Astrocyte of the hippocampus (primary cell): Measurements from ENCODE around the gene CFDP1.
"Not testable (repeated sequence)": the region's sequence is repeated elsewhere in the genome, so short reads cannot be mapped to it uniquely, and the experiment has no call there.

ENCODE experiments used
- DNase-seq: peaks from one replicate; pipeline ENCODE4 v3.0.0; 2011; ENCODE audit warnings: low read depth, low spot score

The CFDP1 gene

DNA sequence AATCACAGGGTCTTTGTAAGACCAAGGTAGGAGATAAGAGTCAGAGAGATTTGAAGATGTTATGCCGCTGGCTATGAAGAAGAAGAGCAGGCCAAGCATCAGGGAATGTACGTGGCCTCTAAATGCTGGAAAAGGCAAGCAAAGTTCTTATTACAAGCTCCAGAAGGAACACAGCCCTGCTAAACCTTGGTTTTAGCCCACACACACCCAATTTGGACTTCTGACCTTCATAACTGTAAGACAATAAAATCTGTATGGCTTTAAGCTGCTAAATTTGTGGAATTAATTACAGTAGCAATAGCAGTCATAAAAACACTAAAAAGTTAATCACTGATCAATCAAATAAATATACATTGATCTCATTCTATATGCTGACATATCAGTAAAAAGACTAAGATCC, 25.1 kb upstream of the CFDP1 start:
- DNase-seq: no peak

DNA sequence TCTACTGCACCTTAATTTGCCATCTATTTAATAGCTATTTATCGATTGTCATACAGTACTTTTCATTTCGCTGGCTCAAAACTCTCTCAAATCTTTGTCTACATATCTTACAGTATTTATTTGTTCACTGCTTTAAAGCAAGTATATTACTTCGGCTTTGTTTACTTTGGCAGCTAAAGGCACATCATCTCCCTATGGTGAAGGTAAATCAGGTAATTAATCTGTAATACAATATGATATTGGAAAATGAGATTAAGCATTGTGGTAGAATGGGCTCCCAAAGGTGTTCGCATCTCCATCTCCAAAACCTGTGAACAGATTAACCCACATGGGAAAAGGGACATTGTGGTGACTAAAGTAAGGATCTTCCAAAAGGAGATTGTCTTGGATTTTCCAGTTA, 24.7 kb upstream of the CFDP1 start:
- no peak for DNase-seq

DNA sequence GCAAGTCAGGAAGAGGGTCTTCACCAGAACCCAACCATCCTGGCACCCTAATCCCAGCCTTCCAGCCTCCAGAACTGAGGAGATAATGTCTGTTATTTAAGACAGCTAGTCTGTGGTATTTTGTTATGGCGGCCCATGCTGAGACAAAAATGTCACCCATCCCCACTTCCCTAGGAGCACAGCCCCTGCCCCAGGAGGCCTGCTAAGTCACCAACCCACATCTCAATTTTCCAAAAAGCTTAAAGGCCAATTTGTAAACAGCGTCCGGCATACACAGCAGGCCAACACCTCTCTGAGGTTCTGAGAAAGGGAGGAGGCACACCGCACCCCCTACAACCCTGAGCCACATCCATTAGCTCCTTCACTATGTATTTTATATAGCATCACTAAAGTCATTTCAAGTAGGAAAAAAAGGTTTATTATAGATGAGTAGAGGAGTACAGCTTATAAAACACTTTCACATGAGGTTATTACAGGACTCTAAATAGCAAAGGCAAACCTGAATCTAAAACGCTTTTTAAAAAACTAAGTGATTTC, 24.2 kb upstream of the CFDP1 start:
- DNase-seq: no peak

DNA sequence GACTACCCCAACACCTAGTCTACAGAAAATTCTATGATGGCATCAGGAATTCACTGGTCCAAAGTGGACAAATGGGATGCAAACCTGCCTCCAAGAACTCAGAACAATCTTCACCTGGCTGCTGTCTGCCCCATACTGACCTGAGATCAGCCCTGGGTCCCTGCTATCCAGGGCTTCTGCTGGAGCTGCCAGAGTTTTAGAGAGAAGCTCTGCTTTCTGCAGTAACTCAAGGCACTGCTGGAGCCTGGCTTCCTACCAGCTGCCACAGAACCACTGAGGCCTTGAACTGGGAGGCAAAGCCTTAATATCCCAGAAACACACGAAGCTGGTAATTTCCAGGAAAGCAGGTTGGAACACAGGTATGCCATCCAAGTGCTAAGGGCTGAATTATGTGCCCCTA, 23.7 kb upstream of the CFDP1 start:
- no peak for DNase-seq

DNA sequence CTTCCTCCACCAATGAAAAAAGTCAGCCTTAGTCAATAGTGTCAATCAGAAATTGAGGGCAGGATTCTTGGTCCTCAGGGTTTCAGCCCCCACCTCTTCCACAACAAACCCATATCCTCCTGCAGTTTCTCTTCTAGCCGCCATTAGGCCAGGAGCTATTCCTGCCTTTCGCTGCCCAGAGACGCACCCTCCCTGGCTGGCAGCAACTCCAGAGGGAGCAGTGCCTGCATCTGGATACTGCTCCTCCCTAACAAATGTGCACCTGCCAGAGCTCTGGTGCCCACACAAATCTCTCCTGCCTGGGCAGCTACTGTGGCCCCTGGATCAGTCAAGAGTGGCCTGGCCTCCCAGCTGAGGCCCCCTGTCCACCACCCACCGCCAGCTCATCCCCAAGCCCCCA, 23.2 kb upstream of the CFDP1 start:
- not testable (repeated sequence) for DNase-seq

DNA sequence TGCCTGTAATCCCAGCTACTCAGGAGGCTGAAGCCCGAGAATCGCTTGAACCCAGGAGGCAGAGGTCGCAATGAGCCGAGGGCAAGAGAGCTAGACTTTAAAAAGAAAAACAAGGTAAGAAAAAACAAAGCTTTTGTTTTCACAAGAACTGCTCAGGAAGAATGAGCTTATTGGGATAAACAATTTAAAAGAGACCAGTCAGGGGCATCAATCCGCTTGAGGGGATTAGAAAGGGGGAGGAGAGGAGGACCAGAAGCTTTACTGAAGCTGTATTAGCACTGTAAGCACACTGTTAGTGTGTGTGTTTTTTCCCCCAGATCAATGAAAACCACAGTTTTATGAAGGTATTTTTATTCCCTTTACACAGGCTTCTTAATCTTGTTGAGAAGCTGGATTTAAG, 22.4 kb upstream of the CFDP1 start:
- no peak for DNase-seq

DNA sequence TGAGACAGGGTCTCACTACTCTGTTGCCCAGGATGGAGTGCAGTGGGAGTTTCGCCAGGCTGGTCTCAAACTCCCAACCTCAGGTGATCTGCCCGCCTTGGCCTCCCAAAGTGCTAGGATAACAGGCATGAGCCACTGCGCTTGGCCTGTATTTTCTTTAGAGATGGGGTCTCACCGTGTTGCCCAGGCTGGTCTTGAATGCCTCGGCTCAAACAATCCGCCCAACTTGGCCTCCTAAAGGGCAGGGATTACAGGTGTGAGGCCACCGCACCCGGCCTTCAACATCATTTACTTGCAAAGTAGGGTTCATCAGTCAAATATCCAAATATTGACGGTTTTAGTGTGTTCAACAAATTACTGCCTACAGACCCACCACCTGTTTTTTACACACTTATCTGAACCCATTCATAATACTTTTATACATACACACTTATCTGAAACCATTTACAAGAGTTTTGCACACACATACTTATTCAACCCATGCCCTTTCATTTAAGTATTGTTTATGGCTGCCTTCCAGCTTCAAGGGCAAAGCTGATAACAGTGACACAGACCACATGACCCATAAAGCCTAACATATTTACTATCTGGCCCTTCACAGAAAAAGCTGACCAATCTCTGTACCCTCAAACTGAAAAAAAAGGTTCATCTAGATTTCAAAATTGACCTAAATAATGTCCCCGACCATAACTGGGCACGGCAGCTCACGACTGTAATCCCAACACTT, 19.3 kb upstream of the CFDP1 start:
- no peak for DNase-seq

DNA sequence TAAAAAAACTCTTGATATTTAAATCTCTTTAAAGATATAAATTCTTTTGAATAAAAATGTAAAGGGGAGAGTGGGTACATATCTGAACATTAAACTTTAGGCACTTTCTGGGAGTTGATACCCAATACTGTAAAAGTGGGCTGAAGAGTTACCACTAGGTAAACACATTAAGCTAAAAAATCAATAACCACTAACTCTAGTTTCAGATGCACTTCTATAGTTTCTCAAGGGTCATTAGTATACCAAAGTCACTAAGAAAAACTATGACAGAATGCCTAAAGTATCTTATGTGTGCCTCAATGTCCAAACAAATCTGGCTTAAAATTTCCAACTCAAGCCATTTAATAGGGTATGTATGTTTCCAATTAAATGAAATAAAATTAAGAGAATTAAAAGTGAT, 13.1 kb upstream of the CFDP1 start:
- DNase-seq: no peak

DNA sequence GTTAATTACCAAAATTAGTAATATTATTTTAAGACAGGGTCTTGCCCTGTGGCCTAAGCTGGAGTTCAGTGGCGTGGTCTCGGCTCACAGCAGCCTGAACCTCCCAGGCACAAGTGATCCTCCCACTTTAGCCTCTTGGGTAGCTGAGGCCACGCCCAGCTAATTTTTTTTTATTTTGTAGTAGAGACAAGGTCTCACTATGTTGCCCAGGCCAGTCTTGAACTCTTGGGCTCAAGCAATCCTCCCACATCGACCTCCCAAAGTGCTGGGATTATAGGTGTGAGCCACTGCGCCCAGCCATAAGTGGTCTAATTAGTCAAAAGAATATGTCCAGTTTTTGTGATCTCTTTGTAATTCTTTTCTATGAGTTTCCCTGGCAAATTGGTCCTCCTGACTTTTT, 12.0 kb upstream of the CFDP1 start:
- no peak for DNase-seq

DNA sequence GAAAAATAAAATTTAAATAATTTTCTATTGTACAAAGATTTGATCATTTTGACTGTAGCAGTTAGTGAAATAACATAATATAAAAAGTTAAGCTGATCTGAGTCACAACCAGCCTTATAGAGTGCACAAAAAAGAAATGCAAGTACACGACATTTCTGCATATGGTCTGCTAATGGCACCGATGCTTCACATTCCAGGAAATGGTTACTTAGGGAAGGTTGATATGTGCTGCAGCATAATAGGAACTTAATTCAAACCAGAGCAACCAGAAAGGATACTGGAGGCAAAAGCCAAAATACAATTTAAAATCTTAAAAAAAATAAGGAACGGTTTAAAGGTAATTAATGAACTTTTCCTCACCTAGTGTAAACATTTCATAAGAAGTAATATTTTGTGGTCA, 10.0 kb upstream of the CFDP1 start:
- no peak for DNase-seq

DNA sequence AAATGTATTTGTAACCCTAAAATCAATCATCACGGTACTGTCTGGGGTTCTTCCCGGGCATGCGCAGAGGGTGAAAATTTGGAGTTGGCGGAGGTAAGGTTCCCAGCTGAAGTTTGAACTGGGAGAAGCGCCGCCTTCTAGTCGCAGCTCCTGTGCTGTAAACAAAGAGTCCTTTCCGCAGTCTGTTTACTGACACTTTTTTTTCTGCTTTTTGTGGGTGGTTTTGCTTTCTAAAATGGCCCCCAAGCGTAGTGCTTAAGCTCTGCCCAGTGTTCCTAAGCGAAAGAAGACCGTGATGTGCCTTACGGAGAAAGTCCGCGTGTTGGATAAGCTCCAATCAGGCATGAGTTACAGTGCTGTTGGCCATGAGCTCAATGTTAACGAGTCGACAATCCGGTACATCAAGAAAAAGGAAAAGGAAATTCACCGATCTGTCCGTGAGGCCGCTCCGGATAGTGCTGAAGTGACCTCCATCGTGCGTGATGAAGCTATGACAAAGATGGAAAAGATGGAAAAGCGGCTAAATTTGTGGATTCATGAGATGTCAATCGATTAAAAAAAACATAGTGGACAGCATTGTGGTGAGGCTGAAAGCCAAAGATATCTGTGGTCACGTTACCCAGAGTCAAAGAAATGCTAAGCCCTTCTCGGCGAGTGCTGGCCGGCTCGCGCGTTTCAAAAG, 570 bp upstream of the CFDP1 start:
- DNase-seq: peak; percentile 95

DNA sequence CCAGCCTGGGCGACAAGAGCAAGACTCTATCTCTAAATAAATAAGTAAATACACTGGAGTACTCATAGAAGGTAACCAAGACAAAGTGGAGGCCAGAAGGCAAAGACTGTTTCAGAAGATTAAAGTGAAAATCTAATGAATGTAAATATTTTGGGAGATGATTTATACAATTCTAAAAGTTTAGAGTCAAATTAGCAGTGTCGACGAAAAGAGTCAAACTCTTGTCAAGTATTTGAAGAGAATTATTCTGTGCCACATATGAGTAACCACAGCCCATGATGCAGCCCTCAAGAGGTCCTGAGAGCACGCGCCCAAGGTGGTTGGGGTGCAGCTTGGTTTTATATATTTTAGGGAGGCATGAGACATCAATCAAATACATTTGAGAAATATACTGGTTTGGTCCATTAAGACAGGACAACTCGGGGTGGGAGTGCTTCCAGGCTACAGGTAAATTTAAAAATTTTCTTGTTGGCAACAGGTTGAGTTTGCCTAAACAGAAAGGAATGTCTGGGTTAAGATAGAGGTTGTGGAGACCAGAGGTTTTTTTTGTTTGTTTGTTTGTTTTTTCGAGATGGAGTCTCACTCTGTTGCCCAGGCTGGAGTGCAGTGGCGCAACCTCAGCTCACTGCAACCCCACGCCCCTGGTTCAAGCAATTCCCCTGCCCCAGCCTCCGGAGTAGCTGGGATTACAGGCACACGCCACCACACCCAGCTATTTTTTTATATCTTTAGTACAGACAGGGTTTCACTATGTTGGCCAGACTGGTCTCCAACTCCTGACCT, 3.5 kb downstream of the CFDP1 start:
- no peak for DNase-seq

DNA sequence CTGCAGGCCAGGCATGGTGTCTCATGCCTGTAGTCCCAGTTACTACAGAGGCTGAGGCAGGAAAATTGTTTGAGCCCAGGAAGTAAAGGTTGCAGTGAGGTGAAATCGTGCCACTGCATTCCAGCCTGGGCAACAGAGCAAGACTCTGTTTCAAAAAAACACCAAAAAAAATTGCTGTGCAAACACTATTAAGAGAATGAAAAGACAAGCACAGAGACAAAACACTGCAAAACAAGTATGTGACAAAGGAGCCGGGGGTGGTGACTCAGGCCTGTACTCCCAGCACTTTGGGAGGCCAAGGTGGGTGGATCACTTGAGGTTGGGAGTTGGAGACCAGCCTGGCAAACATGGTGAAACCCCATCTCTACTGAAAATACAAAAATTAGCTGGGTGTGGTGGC, 6.8 kb downstream of the CFDP1 start:
- DNase-seq: not testable (repeated sequence)

DNA sequence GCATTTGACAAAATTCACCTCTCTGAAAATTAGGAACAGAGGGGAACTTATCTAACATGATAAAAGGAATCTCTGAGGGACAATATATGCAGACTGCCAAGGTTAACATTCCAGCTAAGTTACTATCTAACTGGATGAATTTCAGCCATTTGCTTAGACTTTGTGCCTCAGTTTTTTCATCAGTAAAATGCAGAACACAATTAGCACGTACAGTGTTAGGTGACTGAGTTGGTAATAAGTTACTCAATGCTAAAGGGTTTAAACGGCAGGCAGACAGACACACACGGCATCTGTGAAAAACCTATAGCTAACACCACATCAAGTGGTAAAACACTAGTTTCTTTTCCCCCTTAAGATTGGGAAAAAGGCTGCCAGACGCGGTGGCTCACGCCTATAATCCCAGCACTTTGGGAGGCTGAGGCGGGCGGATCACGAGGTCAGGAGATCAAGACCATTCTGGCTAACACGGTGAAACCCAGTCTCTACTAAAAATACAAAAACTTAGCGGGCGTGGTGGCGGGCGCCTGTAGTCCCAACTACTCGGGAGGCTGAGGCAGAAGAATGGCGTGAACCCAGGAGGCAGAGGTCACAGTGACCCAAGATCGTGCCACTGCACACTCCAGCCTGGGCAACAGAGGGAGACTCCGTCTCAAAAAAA, 9.1 kb downstream of the CFDP1 start:
- peak; percentile 14 for DNase-seq

DNA sequence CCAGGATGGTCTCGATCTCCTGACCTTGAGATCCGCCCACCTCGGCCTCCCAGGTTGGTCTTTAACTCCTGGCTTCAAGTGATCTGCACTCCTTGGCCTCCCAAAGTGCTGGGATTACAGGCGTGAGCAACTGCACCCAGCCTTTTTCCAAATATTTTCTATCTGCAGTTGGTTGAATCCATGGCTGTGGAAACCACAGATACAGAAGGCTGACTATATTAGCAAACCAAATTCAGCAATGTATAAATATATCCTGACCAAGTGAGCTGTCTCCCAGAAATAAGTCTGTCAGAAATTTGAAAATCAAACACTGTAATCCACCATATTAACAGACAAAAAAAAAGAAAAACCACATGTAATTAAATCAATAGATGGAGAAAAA, 9.6 kb downstream of the CFDP1 start:
- peak; percentile 16 for DNase-seq

DNA sequence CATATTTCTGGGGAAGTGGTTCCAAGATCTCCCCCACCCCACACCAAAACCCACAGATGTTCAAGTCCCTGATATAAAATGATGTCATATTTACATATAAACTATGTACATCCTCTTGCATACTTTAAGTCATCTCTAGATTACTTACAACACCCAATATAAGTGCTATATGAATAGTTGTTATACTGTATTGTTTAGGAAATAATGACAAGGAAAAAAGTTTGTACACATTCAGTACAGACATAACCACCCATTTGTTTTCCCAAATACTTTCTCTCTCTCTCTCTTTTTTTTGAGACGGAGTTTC, 11.5 kb downstream of the CFDP1 start:
- no peak for DNase-seq

DNA sequence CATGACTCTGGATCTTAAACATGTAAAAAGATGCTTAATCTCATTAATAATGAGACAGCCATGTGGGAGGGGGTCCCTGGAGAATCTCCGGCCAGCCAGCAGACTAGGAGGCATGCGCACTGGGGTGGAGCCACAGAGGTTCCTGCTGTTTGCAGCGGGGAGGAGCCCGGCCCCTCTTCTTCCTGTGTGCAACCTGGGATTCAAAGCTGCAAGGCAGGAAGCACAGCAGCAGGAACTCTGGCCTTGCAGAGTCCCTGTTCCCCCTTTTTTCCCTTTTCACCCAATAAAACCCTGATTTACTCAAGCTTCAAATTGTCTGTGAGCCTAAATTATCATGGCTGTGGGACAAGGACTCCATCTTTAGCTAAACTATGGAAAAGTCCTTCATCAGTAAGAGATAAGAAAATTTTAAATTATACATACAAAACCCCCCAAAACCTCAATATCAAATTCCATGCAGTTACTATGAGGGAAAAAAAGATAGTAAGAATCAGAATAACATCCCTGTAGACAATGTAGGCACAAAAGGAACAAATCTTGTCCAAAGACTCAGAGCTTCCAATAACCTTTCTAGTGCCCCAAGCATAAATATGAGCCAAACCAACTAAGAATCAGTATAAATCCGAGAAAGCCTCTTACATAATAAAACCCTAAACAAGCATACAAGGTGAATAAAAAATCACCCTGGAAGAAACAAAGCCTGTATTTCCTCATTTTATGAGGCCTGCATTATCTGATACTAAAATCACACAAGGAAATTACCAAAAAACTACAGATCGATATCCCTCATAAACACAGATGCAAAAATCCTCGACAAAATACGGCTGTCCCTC, 12.1 kb downstream of the CFDP1 start:
- DNase-seq: peak; percentile 25

DNA sequence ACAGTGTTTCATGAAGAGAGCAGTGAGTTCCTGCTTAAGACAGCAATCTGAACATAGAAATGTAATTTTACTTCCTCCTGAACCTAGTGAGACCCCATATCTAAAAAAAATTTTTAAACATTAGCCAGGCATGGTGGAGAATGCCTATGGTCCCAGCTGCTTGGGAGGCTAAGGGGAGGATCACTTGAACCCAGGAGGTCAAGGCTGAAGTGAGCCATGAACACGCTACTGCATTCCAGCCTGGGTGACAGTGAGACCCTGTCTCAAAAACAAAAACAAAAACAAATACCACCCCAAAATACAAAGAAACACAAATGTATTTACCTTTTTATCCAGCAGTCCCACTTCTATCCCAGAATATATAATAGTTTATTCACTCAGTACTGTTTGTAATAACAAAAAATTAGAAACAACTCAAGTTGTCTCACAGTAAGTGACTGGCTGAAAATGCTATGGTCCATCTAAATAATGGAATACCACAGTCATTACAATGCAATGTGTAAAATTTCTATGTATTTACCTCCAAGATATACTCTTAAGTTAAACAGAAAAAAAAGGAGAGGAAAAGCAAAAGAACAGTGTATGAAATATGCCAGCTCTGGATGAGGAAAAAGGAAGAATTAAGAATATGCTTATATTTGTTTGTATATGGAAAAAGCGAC, 16.3 kb downstream of the CFDP1 start:
- DNase-seq: no peak

DNA sequence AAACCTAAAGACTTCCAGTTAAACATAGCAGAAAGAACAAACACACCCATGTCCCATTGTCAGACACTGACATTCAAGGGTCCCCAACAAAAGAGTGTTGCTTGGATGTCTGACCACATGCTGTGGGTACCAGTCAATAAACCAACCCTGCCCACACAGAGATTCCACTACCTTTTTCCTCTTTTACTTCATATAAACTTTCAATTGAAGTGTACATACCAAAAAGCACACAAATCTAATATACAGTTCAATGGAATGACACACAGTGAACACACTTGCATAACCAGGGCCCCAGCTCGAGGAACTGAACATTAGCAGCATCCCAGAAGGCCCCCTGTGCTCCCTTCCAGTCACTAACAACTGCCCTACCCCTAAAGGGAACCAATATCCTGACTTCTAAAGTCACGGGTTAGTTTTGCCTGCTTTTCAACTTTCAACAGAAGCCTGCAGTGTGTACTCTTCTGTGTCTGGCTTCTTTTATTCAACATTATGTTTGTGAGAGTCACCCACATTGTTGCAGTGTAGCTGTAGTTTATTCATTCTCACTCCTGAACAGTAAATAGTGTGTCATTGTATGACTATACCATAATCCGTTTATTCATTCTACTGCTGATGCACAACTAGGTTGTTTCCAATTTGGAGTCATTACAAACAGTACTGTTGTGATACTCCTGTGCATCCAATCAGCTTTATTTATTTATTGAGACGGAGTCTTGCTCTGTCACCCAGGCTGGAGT, 18.0 kb downstream of the CFDP1 start:
- peak; percentile 4 for DNase-seq

DNA sequence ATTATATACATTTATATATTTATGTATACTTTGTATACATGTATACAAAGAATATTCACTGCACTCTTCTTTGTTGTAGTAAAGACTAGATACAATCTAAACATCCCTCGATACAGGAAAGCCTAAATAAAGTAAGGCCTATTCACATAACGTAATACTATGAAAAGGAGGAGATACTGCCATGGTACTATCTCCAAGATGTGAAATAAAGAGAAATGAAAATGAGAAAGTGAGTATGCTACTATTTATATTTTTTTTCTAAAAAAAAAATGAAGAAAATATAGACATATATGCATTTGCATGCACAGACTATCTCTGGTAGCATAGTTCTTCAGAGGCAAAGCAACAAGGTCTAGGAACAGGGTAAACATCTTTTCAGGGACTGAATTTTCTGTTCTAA, 19.4 kb downstream of the CFDP1 start:
- no peak for DNase-seq
